Measurements from ENCODE around the gene CENPX.

Gene CENPX

GRCh38 chr17:82016061-82016874, 6.4 kb downstream of the CENPX start:
- H3K4me3 ChIP-seq (ENCODE audit: low read length), result no peak overlapping the region
- peaks cover 15% of the 10 kb centered on the region for H3K4me1 ChIP-seq (ENCODE audit: control insufficient read depth, low read length)
- no peak for TF ChIP-seq EZH2phosphoT487 (IDR thresholded peaks at IDR 0.05; ENCODE audit: borderline replicate concordance, low read length)
- TF ChIP-seq, protein P1, sequence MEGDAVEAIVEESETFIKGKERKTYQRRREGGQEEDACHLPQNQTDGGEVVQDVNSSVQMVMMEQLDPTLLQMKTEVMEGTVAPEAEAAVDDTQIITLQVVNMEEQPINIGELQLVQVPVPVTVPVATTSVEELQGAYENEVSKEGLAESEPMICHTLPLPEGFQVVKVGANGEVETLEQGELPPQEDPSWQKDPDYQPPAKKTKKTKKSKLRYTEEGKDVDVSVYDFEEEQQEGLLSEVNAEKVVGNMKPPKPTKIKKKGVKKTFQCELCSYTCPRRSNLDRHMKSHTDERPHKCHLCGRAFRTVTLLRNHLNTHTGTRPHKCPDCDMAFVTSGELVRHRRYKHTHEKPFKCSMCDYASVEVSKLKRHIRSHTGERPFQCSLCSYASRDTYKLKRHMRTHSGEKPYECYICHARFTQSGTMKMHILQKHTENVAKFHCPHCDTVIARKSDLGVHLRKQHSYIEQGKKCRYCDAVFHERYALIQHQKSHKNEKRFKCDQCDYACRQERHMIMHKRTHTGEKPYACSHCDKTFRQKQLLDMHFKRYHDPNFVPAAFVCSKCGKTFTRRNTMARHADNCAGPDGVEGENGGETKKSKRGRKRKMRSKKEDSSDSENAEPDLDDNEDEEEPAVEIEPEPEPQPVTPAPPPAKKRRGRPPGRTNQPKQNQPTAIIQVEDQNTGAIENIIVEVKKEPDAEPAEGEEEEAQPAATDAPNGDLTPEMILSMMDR (IDR thresholded peaks at IDR 0.05; ENCODE audit: low read depth, low read length, poor library complexity, severe bottlenecking), result no peak
- H3K36me3 ChIP-seq (ENCODE audit: control insufficient read depth, low read length), result peaks cover 7% of the 10 kb centered on the region
- H3K27me3 ChIP-seq (ENCODE audit: control insufficient read depth, low read length), result no peaks in the 10 kb centered on the region
- peaks cover 3% of the 10 kb centered on the region; the same call in 1 of the 2 replicates for H3F3A ChIP-seq (ENCODE audit: control insufficient read depth, insufficient read depth)
- no peaks in the 10 kb centered on the region for H3K9me2 ChIP-seq (replicated peaks; ENCODE audit: control insufficient read depth, low read length)
- no peak overlapping the region for H3K4me2 ChIP-seq (ENCODE audit: low read length)
- H3K9me3 ChIP-seq (ENCODE audit: control insufficient read depth, insufficient read depth, low read length), result no peaks in the 10 kb centered on the region
- H4K20me1 ChIP-seq (ENCODE audit: control insufficient read depth, insufficient read depth, low read depth, low read length), result peaks cover 8% of the 10 kb centered on the region; the same call in 1 of the 2 replicates
- H3K79me2 ChIP-seq (ENCODE audit: control insufficient read depth, low read length), result peaks cover 10% of the 10 kb centered on the region; the same call in 1 of the 2 replicates
- H3K27ac ChIP-seq (ENCODE audit: low read depth, low read length), result no peak overlapping the region

DNA sequence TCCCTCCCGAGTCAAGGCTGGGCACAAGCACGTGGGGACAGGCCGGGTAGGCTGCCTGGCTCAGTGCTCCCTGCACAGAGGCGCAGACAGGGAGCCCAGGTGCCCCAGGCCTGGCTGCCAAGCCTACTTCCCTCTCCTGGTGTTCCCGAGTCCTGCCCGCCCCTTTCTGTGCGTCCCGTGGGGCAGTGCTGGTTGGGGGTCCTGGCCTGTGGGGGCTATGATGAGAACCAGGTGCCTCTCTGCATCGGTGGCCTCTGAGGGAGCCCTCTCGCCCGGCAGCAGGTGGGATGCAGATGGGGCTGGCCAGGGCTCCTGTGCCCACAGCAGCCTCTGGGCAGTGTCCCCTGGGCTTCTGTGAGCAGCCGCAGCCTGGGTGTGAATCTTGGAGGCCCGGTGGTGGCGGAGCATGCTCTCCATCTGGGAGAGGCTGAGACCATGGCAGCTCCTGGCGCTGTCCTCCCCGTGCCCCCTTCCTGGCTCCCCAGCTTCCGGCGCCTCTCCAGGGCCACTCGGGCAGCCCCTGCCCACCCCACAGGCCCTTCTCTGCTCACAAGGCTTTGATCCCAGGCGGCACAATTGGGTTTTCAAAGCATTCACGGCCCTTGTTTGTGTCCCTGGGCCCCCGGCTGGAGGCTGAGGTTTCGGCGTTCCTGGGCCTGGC, 7.2 kb downstream of the CENPX start:
- Histone ChIP-seq H3K4me2 (ENCODE audit: low read length) (no peak overlapping the region), H3K9me3 (ENCODE audit: control insufficient read depth, insufficient read depth, low read length) (no peaks in the 10 kb centered on the region), H3F3A (ENCODE audit: control insufficient read depth, insufficient read depth) (peaks cover 3% of the 10 kb centered on the region; the same call in 1 of the 2 replicates), H3K27me3 (ENCODE audit: control insufficient read depth, low read length) (no peaks in the 10 kb centered on the region), H3K4me1 (ENCODE audit: control insufficient read depth, low read length) (peaks cover 9% of the 10 kb centered on the region), H4K20me1 (ENCODE audit: control insufficient read depth, insufficient read depth, low read depth, low read length) (peaks cover 6% of the 10 kb centered on the region; the same call in 1 of the 2 replicates), H3K36me3 (ENCODE audit: control insufficient read depth, low read length) (peaks cover 7% of the 10 kb centered on the region), H3K9me2 (replicated peaks; ENCODE audit: control insufficient read depth, low read length) (no peaks in the 10 kb centered on the region), H3K27ac (ENCODE audit: low read depth, low read length) (no peak overlapping the region), H3K4me3 (ENCODE audit: low read length) (no peak overlapping the region), H3K79me2 (ENCODE audit: control insufficient read depth, low read length) (0 out of 2 replicates have a peak, but pooled peaks cover 2% of the 10 kb centered on the region)
- TF ChIP-seq, protein P1 (IDR thresholded peaks at IDR 0.05; ENCODE audit: low read depth, low read length, poor library complexity, severe bottlenecking), result no peak
- no peak for TF ChIP-seq EZH2phosphoT487 (IDR thresholded peaks at IDR 0.05; ENCODE audit: borderline replicate concordance, low read length)

GRCh38 chr17:82014971-82015310, 7.7 kb downstream of the CENPX start:
- H3F3A ChIP-seq (ENCODE audit: control insufficient read depth, insufficient read depth), result peaks cover 3% of the 10 kb centered on the region; the same call in 1 of the 2 replicates
- H3K4me1 ChIP-seq (ENCODE audit: control insufficient read depth, low read length), result peaks cover 6% of the 10 kb centered on the region
- H3K9me2 ChIP-seq (replicated peaks; ENCODE audit: control insufficient read depth, low read length), result no peaks in the 10 kb centered on the region
- no peak overlapping the region for H3K4me2 ChIP-seq (ENCODE audit: low read length)
- no peaks in the 10 kb centered on the region for H3K9me3 ChIP-seq (ENCODE audit: control insufficient read depth, insufficient read depth, low read length)
- H3K79me2 ChIP-seq (ENCODE audit: control insufficient read depth, low read length), result no peaks in the 10 kb centered on the region
- H3K27ac ChIP-seq (ENCODE audit: low read depth, low read length), result no peak overlapping the region
- no peaks in the 10 kb centered on the region for H3K27me3 ChIP-seq (ENCODE audit: control insufficient read depth, low read length)
- H4K20me1 ChIP-seq (ENCODE audit: control insufficient read depth, insufficient read depth, low read depth, low read length), result 0 out of 2 replicates have a peak, but pooled peaks cover 4% of the 10 kb centered on the region
- H3K36me3 ChIP-seq (ENCODE audit: control insufficient read depth, low read length), result peaks cover 7% of the 10 kb centered on the region
- no peak for TF ChIP-seq EZH2phosphoT487 (IDR thresholded peaks at IDR 0.05; ENCODE audit: borderline replicate concordance, low read length)
- TF ChIP-seq, protein P1 (IDR thresholded peaks at IDR 0.05; ENCODE audit: low read depth, low read length, poor library complexity, severe bottlenecking), result no peak
- H3K4me3 ChIP-seq (ENCODE audit: low read length), result no peak overlapping the region

Data from DOHH2 (cell line).